AG10803 (cell line): ENCODE results near the gene RNF157.

ENCODE experiments used
- DNase-seq: peaks from one replicate; pipeline ENCODE4 v3.0.0; 2010; ENCODE audit warnings: low read depth
- H3K4me3 ChIP-seq: 2 replicates; pipeline ENCODE4 v1.5.1; 2011; ENCODE audit warnings: mild to moderate bottlenecking, low read length, control low read depth
- CTCF ChIP-seq: conservative IDR thresholded peaks from 2 replicates; pipeline ENCODE4 v1.5.1; 2011; ENCODE audit warnings: mild to moderate bottlenecking, low read length, control low read depth, inconsistent platforms

RNF157 gene

GRCh38 chr17:76136276-76137000 is 103.9 kb downstream of the RNF157 start:
- no peak overlapping the region for H3K4me3 ChIP-seq
- DNase-seq: no peak
- TF ChIP-seq CTCF: no peak

GRCh38 chr17:76135810-76136188 is 104.5 kb downstream of the RNF157 start:
- no peak for DNase-seq
- H3K4me3 ChIP-seq: no peak overlapping the region
- TF ChIP-seq CTCF: no peak

GRCh38 chr17:76134911-76135809 is 105.1 kb downstream of the RNF157 start:
- no peak for DNase-seq
- no peak for TF ChIP-seq CTCF
- H3K4me3 ChIP-seq: no peak overlapping the region

- H3K4me3 ChIP-seq: no peak overlapping the region
- DNase-seq: no peak
- no peak for TF ChIP-seq CTCF
Measured at GRCh38 chr17:76132574-76133338, 107.5 kb downstream of the RNF157 start.

- no peak for TF ChIP-seq CTCF
- no peak overlapping the region for H3K4me3 ChIP-seq
- DNase-seq: no peak
Measured at GRCh38 chr17:76131692-76132573, 108.4 kb downstream of the RNF157 start.

GRCh38 chr17:76131051-76131691 is 109.1 kb downstream of the RNF157 start:
- DNase-seq: no peak
- no peak for TF ChIP-seq CTCF
- no peak overlapping the region for H3K4me3 ChIP-seq
